GM06990 (cell line): Measurements from ENCODE around the gene ITPRIP.

Source experiments
- DNase-seq: peaks from one replicate; pipeline ENCODE4 v3.0.0-alpha.2; 2011; ENCODE audit not compliant: insufficient read length; ENCODE audit errors: extremely low read depth
- H3K27me3 ChIP-seq: replicated peaks from 2 replicates; pipeline ENCODE4 v1.6.0; 2011; ENCODE audit warnings: low read length; ENCODE audit not compliant: control insufficient read depth, insufficient read depth
- H3K36me3 ChIP-seq: 2 replicates; pipeline ENCODE4 v1.5.1; 2011; ENCODE audit warnings: low read length; ENCODE audit not compliant: control insufficient read depth, insufficient read depth
- H3K4me3 ChIP-seq: replicated peaks from 2 replicates; pipeline ENCODE4 v1.5.1; 2011; ENCODE audit warnings: low read depth, mild to moderate bottlenecking, control low read depth, low read length
- TF ChIP-seq, protein P1 (sequence below): IDR thresholded peaks from 2 replicates; pipeline ENCODE4 v1.5.1; 2011; ENCODE audit warnings: low read length, control low read depth, mild to moderate bottlenecking, inconsistent platforms; ENCODE audit not compliant: insufficient read depth, poor library complexity, severe bottlenecking

Gene ITPRIP

GRCh38 chr10:104286939-104287338 is 51.3 kb downstream of the ITPRIP start:
- Histone ChIP-seq H3K36me3 (no peaks in the 10 kb centered on the region), H3K4me3 (no peak overlapping the region), H3K27me3 (no peaks in the 10 kb centered on the region)
- TF ChIP-seq, protein P1, sequence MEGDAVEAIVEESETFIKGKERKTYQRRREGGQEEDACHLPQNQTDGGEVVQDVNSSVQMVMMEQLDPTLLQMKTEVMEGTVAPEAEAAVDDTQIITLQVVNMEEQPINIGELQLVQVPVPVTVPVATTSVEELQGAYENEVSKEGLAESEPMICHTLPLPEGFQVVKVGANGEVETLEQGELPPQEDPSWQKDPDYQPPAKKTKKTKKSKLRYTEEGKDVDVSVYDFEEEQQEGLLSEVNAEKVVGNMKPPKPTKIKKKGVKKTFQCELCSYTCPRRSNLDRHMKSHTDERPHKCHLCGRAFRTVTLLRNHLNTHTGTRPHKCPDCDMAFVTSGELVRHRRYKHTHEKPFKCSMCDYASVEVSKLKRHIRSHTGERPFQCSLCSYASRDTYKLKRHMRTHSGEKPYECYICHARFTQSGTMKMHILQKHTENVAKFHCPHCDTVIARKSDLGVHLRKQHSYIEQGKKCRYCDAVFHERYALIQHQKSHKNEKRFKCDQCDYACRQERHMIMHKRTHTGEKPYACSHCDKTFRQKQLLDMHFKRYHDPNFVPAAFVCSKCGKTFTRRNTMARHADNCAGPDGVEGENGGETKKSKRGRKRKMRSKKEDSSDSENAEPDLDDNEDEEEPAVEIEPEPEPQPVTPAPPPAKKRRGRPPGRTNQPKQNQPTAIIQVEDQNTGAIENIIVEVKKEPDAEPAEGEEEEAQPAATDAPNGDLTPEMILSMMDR = no peak
- no peak for DNase-seq

GRCh38 chr10:104284846-104285245 is 53.4 kb downstream of the ITPRIP start:
- DNase-seq = no peak
- TF ChIP-seq, protein P1 = no peak
- H3K36me3 ChIP-seq = no peaks in the 10 kb centered on the region
- H3K27me3 ChIP-seq = no peaks in the 10 kb centered on the region
- H3K4me3 ChIP-seq = no peak overlapping the region

GRCh38 chr10:104281694-104282093 is 56.6 kb downstream of the ITPRIP start:
- Histone ChIP-seq H3K27me3 (no peaks in the 10 kb centered on the region), H3K36me3 (no peaks in the 10 kb centered on the region), H3K4me3 (no peak overlapping the region)
- TF ChIP-seq, protein P1 = no peak
- no peak for DNase-seq

GRCh38 chr10:104279550-104280259 is 58.6 kb downstream of the ITPRIP start:
- Histone ChIP-seq H3K36me3 (no peaks in the 10 kb centered on the region), H3K27me3 (no peaks in the 10 kb centered on the region), H3K4me3 (no peak overlapping the region)
- no peak for DNase-seq
- TF ChIP-seq, protein P1 = no peak

- Histone ChIP-seq H3K36me3 (no peaks in the 10 kb centered on the region), H3K4me3 (no peak overlapping the region), H3K27me3 (no peaks in the 10 kb centered on the region)
- no peak for DNase-seq
- TF ChIP-seq, protein P1 = no peak
These were observed 60.5 kb downstream of the ITPRIP start for GRCh38 chr10:104277785-104278184.

GRCh38 chr10:104276192-104276591 is 62.1 kb downstream of the ITPRIP start:
- Histone ChIP-seq H3K27me3 (no peaks in the 10 kb centered on the region), H3K4me3 (no peak overlapping the region), H3K36me3 (no peaks in the 10 kb centered on the region)
- TF ChIP-seq, protein P1 = no peak
- no peak for DNase-seq
